Measurements from ENCODE around the gene SNPH.

- TF ChIP-seq CTCF (conservative IDR thresholded peaks at IDR 0.05; ENCODE audit: low read depth, low read length) = no peak
- TF ChIP-seq USF2 (IDR thresholded peaks at IDR 0.05; ENCODE audit: low read depth, low read length) = no peak
- no peak for TF ChIP-seq RFX5 (IDR thresholded peaks at IDR 0.05; ENCODE audit: low read depth, low read length)
- TF ChIP-seq MAFK (IDR thresholded peaks at IDR 0.05; ENCODE audit: low read depth, low read length) = no peak
These were observed 40.1 kb upstream of the SNPH start, which contains the start of gene RAD21L1 for GRCh38 chr20:1225783-1226654.

All from IMR-90 (cell line).